GM10847 (cell line): ENCODE results near the gene UBE2Q2.

ENCODE experiments used
- POLR2A ChIP-seq: IDR thresholded peaks from 2 replicates; pipeline ENCODE4 v1.6.1; 2011; ENCODE audit not compliant: insufficient read length; ENCODE audit errors: extremely low read depth

Gene UBE2Q2

DNA sequence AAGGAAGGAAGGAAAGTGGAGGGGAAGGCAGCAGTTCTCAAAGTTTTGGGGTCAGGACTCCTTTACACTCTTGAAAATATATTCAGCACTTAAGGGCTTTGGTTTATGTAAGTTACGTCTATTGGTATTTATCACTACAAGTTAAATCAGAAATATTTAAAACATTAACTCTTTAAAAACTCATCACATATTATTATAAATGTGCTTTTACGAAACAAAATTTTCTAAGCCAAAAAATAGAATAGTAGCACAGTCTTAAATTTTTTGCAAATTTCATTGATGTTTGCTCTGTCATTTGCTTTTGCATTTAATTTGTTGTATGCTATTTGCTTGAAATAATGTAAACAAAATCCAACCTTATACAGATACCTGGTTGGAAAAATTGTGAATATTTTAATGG lies 7.5 kb downstream of the UBE2Q2 start:
- TF ChIP-seq POLR2A: no peak

- TF ChIP-seq POLR2A: no peak
Observed at GRCh38 chr15:75857886-75858285, 14.6 kb downstream of the UBE2Q2 start.

DNA sequence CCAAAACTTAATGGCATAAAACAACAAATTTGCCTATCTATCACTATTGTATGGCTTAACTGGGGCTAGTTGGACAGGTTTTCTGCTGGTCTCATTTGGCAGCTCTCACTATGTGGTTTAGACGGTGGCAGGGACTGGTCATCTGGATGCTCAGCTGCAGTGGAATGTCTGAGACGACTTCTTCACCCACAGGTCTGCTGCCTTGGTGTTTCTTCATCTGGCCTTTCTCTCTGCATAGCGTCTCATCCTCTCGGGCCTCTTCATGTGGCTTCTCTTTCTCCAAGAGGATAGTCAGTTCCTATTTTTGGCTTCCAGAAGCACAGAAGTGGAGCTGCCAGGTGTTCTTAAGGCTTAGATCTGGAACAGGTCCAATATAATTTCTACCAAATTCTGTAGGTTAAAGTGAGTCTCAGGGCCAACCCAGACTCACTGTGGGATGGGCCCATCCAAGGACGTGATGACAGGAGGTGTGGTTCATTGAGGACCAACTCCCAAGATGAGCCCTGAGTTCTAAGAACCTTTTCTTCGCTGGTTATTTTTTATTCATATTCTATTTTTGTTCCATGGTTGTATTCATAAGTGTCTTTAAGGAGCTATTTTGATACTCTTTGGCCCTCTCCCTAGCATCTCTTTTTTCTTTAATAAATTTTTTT lies 18.6 kb downstream of the UBE2Q2 start:
- TF ChIP-seq POLR2A: no peak

GRCh38 chr15:75862796-75863195 lies 19.5 kb downstream of the UBE2Q2 start:
- TF ChIP-seq POLR2A: no peak

DNA sequence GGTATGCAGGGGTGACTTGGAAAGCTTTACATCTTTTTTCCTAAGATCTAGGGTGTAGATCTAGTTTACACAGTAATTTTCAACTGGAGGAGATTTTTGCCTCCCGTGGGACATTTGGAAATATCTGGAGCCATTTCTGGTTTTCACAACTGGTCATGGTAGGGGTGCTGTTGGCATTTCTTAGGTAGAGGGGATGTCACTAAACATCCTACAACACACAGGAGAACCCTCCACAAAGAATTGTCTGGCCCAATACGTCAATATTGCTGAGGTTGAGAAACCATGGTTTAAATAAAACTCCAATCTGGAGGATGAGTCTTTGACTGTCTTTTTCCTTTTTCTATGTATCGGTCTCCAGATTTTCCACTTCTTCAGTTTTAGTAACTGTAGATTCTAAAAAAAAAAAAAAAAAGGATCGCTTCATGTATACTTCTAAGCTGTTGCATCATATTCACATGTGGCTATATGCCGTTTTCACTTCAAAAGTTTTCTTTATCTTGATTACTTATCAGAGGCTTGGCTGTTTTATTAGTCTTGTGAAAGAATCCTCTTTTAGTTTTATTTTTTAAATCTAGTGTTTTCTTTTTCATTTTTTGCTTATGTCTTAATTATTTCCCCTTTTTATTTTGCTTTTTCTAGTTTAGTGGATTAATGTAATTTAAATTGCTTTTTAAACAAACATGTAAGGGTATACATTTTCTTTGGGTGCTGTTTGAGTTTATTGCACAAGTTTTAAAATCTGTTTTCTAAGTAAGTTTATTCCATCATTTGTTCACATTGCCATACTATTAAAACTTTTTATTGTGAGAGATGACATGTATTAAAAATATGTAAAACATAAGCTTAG lies 21.2 kb downstream of the UBE2Q2 start:
- TF ChIP-seq POLR2A: no peak

DNA sequence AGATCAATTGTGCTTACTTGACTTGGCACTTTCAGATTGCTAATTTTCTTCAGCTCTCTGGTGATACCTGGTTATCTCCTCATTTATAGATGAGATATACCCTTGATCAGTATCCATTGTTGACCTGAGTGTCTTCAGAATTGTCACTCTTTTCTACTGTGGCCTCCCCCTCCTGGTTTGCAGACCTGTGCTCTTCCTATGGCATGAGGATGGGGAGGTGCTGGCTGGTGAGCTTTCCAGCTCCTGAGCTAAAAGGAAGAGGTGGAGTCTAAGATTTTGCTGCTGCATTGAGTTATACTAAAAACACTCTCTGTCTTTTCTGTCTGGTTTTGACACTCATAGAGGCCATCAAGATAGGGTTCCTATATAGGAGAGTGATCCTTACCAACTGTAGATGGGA lies 23.7 kb downstream of the UBE2Q2 start:
- no peak for TF ChIP-seq POLR2A

- TF ChIP-seq POLR2A: no peak
Observed at GRCh38 chr15:75867449-75867848, 24.2 kb downstream of the UBE2Q2 start.

GRCh38 chr15:75868019-75868418 lies 24.8 kb downstream of the UBE2Q2 start:
- TF ChIP-seq POLR2A: no peak

DNA sequence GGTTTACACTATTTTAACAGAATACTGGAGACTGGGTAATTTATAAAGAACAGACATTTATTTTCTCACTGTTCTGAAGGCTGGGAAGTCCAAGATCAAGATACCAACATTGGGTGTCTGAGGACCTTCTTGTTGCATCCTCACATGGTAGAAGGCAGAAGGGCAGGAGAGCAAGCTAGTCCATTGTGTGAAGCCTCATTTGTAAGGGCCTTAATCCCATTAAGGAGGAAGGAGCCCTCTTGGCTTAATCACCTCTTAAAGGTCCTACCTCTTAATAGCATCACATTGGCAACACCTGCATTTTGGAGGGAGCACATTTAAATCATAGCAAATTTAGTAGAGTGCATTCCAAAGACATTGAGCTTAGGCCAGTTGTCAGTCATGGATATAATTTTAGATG lies 26.2 kb downstream of the UBE2Q2 start:
- TF ChIP-seq POLR2A: no peak

GRCh38 chr15:75872403-75872990 lies 29.2 kb downstream of the UBE2Q2 start:
- no peak for TF ChIP-seq POLR2A

DNA sequence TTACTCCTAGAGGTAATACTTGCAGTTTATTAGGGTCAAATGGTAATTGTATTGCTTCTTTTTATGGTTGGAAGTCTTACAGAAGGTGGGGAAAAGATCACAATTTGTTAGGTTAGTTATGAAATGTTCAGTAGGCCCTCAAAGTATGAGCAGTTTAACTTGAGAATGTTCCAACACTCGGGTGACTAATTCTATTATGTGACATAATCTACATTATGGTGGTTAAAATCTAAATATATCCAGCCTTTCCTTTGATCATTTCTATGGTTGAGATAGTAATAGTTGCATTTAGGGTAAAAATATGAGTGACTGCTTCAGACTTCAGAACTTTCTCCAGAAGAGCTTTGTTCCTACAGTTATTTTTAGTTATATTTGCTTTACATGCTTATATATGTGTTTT lies 40.8 kb downstream of the UBE2Q2 start:
- no peak for TF ChIP-seq POLR2A

GRCh38 chr15:75887178-75887577 lies 43.9 kb downstream of the UBE2Q2 start:
- no peak for TF ChIP-seq POLR2A

- no peak for TF ChIP-seq POLR2A
Observed at GRCh38 chr15:75891895-75892294, 48.6 kb downstream of the UBE2Q2 start.

DNA sequence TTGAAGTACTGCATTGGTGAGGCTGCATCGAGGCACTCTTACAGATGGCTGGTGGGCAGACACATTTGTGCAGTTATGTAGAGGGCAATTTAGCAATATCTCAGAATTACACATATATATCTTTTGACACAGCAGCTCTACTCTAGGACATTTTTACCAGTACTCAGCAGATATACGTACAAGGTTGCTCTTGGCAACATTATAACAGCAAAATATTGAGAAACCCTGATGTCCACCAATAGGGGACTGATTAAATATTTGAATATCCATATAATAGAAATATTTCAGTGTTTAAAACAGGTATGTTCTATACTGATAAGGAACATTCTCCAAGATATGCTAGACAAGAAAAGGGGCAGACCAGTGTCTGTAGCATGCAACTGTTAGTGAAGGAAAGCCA lies 52.5 kb downstream of the UBE2Q2 start:
- no peak for TF ChIP-seq POLR2A

- TF ChIP-seq POLR2A: no peak
Observed at GRCh38 chr15:75900577-75900976, 57.3 kb downstream of the UBE2Q2 start.

- no peak for TF ChIP-seq POLR2A
Observed at GRCh38 chr15:75902129-75902557, 58.9 kb downstream of the UBE2Q2 start.
